Ovary (tissue), 3 donors: ENCODE results near the gene SLC15A3.

Experiments
- CTCF ChIP-seq, 3 donors: fragments of 450-650 bp in 2 of 3; fragments of 200-600 bp in 1 of 3; IDR thresholded peaks; one replicate each; pipeline versions ENCODE4 v1.5.1 to v1.8.0; 2016 to 2022; ENCODE audit warnings: antibody characterized with exemption in 3 of 3, mild to moderate bottlenecking in 1 of 3
- EP300 ChIP-seq: sonication (generic); formaldehyde crosslinking; IDR thresholded peaks from one replicate; pipeline ENCODE4 v1.6.1; 2017; ENCODE audit warnings: antibody characterized with exemption
- POLR2A ChIP-seq: fragments of 450-650 bp; IDR thresholded peaks from one replicate; pipeline ENCODE4 v1.6.1; 2017; ENCODE audit warnings: antibody characterized with exemption, mild to moderate bottlenecking, moderate library complexity
- donor health status: DM: no; HTN: no; CAD: no.

GRCh38 chr11:60910711-60911380 is 41.1 kb downstream of the SLC15A3 start:
- TF ChIP-seq CTCF (IDR thresholded peaks at IDR 0.05): no peak
- no peak for TF ChIP-seq POLR2A
- TF ChIP-seq EP300: no peak
